ENCODE measurements around the gene DIRAS3.
"Not testable (repeated sequence)": the region's sequence is repeated elsewhere in the genome, so short reads cannot be mapped to it uniquely, and the experiment has no call there.

DIRAS3 gene

DNA sequence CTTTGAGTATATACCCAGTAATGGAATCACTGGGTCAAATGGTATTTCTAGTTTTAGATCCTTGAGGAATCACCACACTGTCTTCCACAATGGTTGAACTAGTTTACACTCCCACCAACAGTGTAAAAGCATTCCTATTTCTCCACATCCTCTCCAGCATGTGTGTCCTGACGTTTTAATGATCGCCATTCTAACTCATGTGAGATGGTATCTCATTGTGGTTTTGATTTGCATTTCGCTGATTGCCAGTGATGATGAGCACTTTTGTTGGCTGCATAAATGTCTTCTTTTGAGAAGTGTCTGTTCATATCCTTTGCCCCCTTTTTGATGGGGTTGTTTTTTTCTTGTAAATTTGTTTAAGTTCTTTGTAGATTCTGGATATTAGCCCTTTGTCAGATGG is 46.8 kb downstream of the DIRAS3 start:
- H3K27ac ChIP-seq (ENCODE audit: low read depth, low read length); H3K4me3 ChIP-seq (ENCODE audit: low read depth in 1 of 5, low read length in 5 of 5); H3K36me3 ChIP-seq (ENCODE audit: control insufficient read depth in 5 of 5, insufficient read depth in 5 of 5, low read length in 5 of 5); H3K27me3 ChIP-seq (ENCODE audit: control insufficient read depth in 5 of 5, insufficient read depth in 4 of 5, low read length in 5 of 5); H3K9ac ChIP-seq (ENCODE audit: low read length in 5 of 5); H3K4me1 ChIP-seq (ENCODE audit: control insufficient read depth in 5 of 5, insufficient read depth in 5 of 5, low read length in 5 of 5): not testable (repeated sequence)
- peaks cover 0 to 18% (median 9%) of the 10 kb centered on the region in 5 donors for H3K9me3 ChIP-seq (ENCODE audit: control insufficient read depth in 5 of 5, low read length in 5 of 5)

DNA sequence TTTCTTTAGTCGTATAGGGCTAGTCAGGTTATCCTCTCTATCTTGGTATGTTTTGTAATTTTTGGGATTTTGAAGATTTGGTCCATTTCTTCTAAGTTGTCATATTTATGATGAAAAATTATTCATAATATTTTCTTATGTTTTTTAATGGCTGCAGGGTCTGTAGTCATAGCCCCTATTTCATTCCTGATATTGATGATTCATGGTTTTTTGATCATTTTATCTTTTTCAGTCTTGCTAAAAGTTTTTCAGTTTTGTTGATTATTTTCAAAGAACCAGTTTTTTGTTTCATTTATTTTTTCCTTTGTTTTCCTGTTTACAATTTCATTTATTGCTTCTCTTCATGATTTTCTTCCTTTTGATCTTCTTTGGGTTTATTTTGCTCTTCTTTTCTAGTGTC is 50.2 kb downstream of the DIRAS3 start:
- Histone ChIP-seq H3K4me1 (ENCODE audit: control insufficient read depth in 5 of 5, insufficient read depth in 5 of 5, low read length in 5 of 5) (no peaks in the 10 kb centered on the region), H3K36me3 (ENCODE audit: control insufficient read depth in 5 of 5, insufficient read depth in 5 of 5, low read length in 5 of 5) (no peaks in the 10 kb centered on the region), H3K27ac (ENCODE audit: low read depth, low read length) (no peak overlapping the region), H3K27me3 (ENCODE audit: control insufficient read depth in 5 of 5, insufficient read depth in 4 of 5, low read length in 5 of 5) (no peaks in the 10 kb centered on the region), H3K9me3 (ENCODE audit: control insufficient read depth in 5 of 5, low read length in 5 of 5) (peaks cover 0 to 18% (median 9%) of the 10 kb centered on the region in 5 donors), H3K4me3 (ENCODE audit: low read depth in 1 of 5, low read length in 5 of 5) (no peak overlapping the region), H3K9ac (ENCODE audit: low read length in 5 of 5) (no peak overlapping the region)

DNA sequence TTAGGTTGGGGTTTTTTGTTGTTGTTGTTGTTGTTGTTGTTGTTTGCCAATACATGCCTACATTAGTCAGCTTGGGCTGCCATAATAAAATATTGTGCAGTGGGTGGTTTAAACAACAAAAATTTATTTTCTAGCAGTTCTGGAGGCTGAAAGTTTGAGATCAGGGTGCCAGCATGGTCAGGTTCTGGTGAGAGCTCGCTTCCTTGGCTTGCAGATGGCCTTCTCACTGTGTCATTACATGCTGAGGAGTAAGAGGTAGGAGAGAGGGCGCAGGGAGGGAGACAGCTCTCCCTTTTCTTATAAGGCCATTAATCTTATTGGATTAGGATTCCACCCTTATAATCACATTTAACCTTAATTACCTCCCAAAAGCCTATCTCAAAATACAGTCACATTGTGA is 52.7 kb downstream of the DIRAS3 start:
- H3K9me3 ChIP-seq (ENCODE audit: control insufficient read depth in 5 of 5, low read length in 5 of 5) = peaks cover 0 to 21% (median 9%) of the 10 kb centered on the region in 5 donors
- no peaks in the 10 kb centered on the region for H3K4me1 ChIP-seq (ENCODE audit: control insufficient read depth in 5 of 5, insufficient read depth in 5 of 5, low read length in 5 of 5)
- H3K4me3 ChIP-seq (ENCODE audit: low read depth in 1 of 5, low read length in 5 of 5) = no peak overlapping the region
- H3K27me3 ChIP-seq (ENCODE audit: control insufficient read depth in 5 of 5, insufficient read depth in 4 of 5, low read length in 5 of 5) = no peaks in the 10 kb centered on the region
- no peak overlapping the region for H3K9ac ChIP-seq (ENCODE audit: low read length in 5 of 5)
- H3K27ac ChIP-seq (ENCODE audit: low read depth, low read length) = no peak overlapping the region
- no peaks in the 10 kb centered on the region for H3K36me3 ChIP-seq (ENCODE audit: control insufficient read depth in 5 of 5, insufficient read depth in 5 of 5, low read length in 5 of 5)
